CD4-positive, CD25-positive, alpha-beta regulatory T cell (primary cell): ENCODE data around the gene CHD2. TPM values are rescaled to one million over a fixed set of nuclear protein-coding genes. Genes with fewer than 3 reads are reported as not detected.
A peak's percentile ranks its signal among the peaks of the same experiment; 100 is the strongest.

ENCODE experiments used
- ATAC-seq, 2 donors: fragments of 150-1000 bp; cut with Tn5 transposase; one replicate each; pipeline ENCODE4 v1.10.0; 2021; ENCODE audit warnings: low read depth in 2 of 2, moderate number of reproducible peaks in 2 of 2, moderate library complexity in 1 of 2
- DNase-seq, 3 donors: peaks; one replicate each; pipeline versions ENCODE4 v3.0.0 to v3.0.0-alpha.2; 2012 to 2022; ENCODE audit warnings: mixed read lengths in 1 of 3
- H3K27ac ChIP-seq: one replicate; pipeline ENCODE4 v1.7.0; 2013; ENCODE audit warnings: mild to moderate bottlenecking, low read length; ENCODE audit not compliant: insufficient read depth, poor library complexity, severe bottlenecking
- H3K27me3 ChIP-seq: one replicate; pipeline ENCODE4 v1.7.0; 2013; ENCODE audit warnings: low read length; ENCODE audit not compliant: control insufficient read depth, insufficient read depth
- H3K36me3 ChIP-seq: one replicate; pipeline ENCODE4 v1.7.0; 2013; ENCODE audit warnings: mild to moderate bottlenecking, low read length, moderate library complexity; ENCODE audit not compliant: control insufficient read depth, insufficient read depth
- H3K4me1 ChIP-seq: 2 replicates; pipeline ENCODE4 v1.7.0; 2013; ENCODE audit warnings: mild to moderate bottlenecking, low read length; ENCODE audit not compliant: insufficient read depth, control insufficient read depth, poor library complexity, severe bottlenecking
- H3K4me3 ChIP-seq: one replicate; pipeline ENCODE4 v1.7.0; 2013; ENCODE audit warnings: low read depth, mild to moderate bottlenecking, low read length, moderate library complexity
- H3K9me3 ChIP-seq, 2 experiments: 1 replicate in 1 of 2; 2 replicates in 1 of 2; pipeline ENCODE4 v1.7.0; 2013; ENCODE audit warnings: low read length in 2 of 2, mild to moderate bottlenecking in 1 of 2, moderate library complexity in 1 of 2; ENCODE audit not compliant: control insufficient read depth in 2 of 2
- H3K27ac Mint-ChIP-seq, 3 donors: one replicate each; pipeline ENCODE4 v1.8.0; 2020 to 2022; ENCODE audit warnings: mild to moderate bottlenecking in 3 of 3, mixed read lengths in 3 of 3, moderate library complexity in 2 of 3
- H3K27me3 Mint-ChIP-seq: one replicate; pipeline ENCODE4 v1.8.0; 2022; ENCODE audit warnings: mild to moderate bottlenecking, mixed read lengths
- H3K36me3 Mint-ChIP-seq: one replicate; pipeline ENCODE4 v1.8.0; 2020; ENCODE audit warnings: mixed read lengths
- H3K4me1 Mint-ChIP-seq, 4 donors: one replicate each; pipeline ENCODE4 v1.8.0; 2020 to 2022; ENCODE audit warnings: mixed read lengths in 4 of 4, mild to moderate bottlenecking in 1 of 4
- H3K4me3 Mint-ChIP-seq, 4 donors: one replicate each; pipeline ENCODE4 v1.8.0; 2020 to 2022; ENCODE audit warnings: mild to moderate bottlenecking in 4 of 4, mixed read lengths in 4 of 4, moderate library complexity in 3 of 4
- H3K9me3 Mint-ChIP-seq, 7 donors: one replicate each; pipeline ENCODE4 v1.8.0; 2020 to 2022; ENCODE audit warnings: mixed read lengths in 7 of 7, mild to moderate bottlenecking in 3 of 7, moderate library complexity in 2 of 7
- polyA plus RNA-seq, 4 donors: library from polyadenylated mRNA; unstranded; fragments of 300-500 nt; fragmentation: Illumina TruSeq; gene quantifications; one replicate each; pipeline ENCODE4 v1.2.3, GENCODE V29; 2021
- total RNA-seq: library from RNA; stranded (reverse); gene quantifications from one replicate; pipeline ENCODE4 v1.2.3, GENCODE V29; 2022

Gene CHD2
- total and polyA plus RNA-seq, 5 donors from 2014 or later = 44.3 to 579 (median 49.5) TPM

- ATAC-seq (no peak), DNase-seq (no peak)
- Histone ChIP-seq H3K36me3 (no peaks in the 10 kb centered on the region), H3K27me3 (no peaks in the 10 kb centered on the region), H3K9me3 (no peaks in the 10 kb centered on the region), H3K4me3 (no peak overlapping the region), H3K4me1 (peaks cover 8% of the 10 kb centered on the region), H3K27ac (no peak overlapping the region)
- peak overlapping the region in 1 of 4 donors; percentile 24 for H3K4me3 Mint-ChIP-seq
- no peaks in the 10 kb centered on the region for H3K36me3 Mint-ChIP-seq
- H3K9me3 Mint-ChIP-seq = peaks cover 0 to 7% (median 0%) of the 10 kb centered on the region in 7 donors
- H3K27ac Mint-ChIP-seq = peak overlapping the region in 1 of 3 donors; percentile 0
- H3K4me1 Mint-ChIP-seq = peaks cover 0 to 10% (median 2%) of the 10 kb centered on the region in 4 donors
- H3K27me3 Mint-ChIP-seq = peaks cover 20% of the 10 kb centered on the region
These were observed 146.6 kb downstream of the CHD2 start for GRCh38 chr15:93046721-93047120.

GRCh38 chr15:93047621-93048425 lies 147.7 kb downstream of the CHD2 start:
- peak in 1 of 3 donors; percentile 35 for DNase-seq
- H3K4me1 ChIP-seq = peaks cover 8% of the 10 kb centered on the region
- H3K27ac ChIP-seq = no peak overlapping the region

GRCh38 chr15:93048426-93048721 lies 148.2 kb downstream of the CHD2 start:
- peaks cover 8% of the 10 kb centered on the region for H3K4me1 ChIP-seq
- H3K9me3 Mint-ChIP-seq = peaks cover 0 to 7% (median 0%) of the 10 kb centered on the region in 7 donors
- no peak overlapping the region for H3K27ac ChIP-seq
- H3K27me3 ChIP-seq = no peaks in the 10 kb centered on the region
- no peaks in the 10 kb centered on the region for H3K9me3 ChIP-seq
- H3K36me3 Mint-ChIP-seq = no peaks in the 10 kb centered on the region
- H3K4me1 Mint-ChIP-seq = peaks cover 0 to 13% (median 2%) of the 10 kb centered on the region in 4 donors
- DNase-seq (no peak), ATAC-seq (no peak)
- no peak overlapping the region for H3K4me3 Mint-ChIP-seq
- H3K27me3 Mint-ChIP-seq = peaks cover 21% of the 10 kb centered on the region
- H3K4me3 ChIP-seq = no peak overlapping the region
- no peaks in the 10 kb centered on the region for H3K36me3 ChIP-seq
- no peak overlapping the region for H3K27ac Mint-ChIP-seq

More at GRCh38 chr15:93047621-93048425, 147.7 kb downstream of the CHD2 start:
- Mint-ChIP-seq H3K9me3 (peaks cover 0 to 7% (median 0%) of the 10 kb centered on the region in 7 donors), H3K4me1 (peaks cover 0 to 13% (median 2%) of the 10 kb centered on the region in 4 donors), H3K36me3 (no peaks in the 10 kb centered on the region), H3K27ac (peak overlapping the region in 1 of 3 donors; percentile 42), H3K27me3 (peaks cover 20% of the 10 kb centered on the region), H3K4me3 (no peak overlapping the region)
- no peak overlapping the region for H3K4me3 ChIP-seq
- H3K36me3 ChIP-seq = no peaks in the 10 kb centered on the region
- peak; percentile 8 to 43 for ATAC-seq
- no peaks in the 10 kb centered on the region for H3K27me3 ChIP-seq
- H3K9me3 ChIP-seq = no peaks in the 10 kb centered on the region

DNA sequence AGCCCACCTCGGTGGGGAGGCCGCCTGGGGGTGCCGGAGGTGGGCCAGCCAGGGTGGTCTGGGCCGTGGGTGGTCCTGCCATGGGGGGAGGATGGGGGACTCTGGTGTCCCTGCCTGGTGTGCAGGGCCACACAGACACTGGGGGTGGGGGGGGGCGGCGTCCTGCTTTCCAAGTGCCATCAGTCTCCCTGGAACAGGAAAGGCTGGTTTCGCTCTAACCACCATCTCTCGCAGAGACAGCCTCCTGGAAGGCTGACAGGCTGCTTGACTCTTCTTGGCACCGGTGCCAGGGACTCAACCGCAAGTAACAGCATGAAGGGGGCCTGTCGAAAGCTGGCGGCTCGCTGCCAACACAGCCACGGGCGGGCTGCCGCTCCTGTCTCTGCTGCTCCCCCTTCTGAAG lies 148.6 kb downstream of the CHD2 start:
- H3K36me3 ChIP-seq = no peaks in the 10 kb centered on the region
- Mint-ChIP-seq H3K27me3 (peaks cover 24% of the 10 kb centered on the region), H3K36me3 (no peaks in the 10 kb centered on the region), H3K27ac (no peak overlapping the region), H3K4me3 (no peak overlapping the region), H3K9me3 (peaks cover 0 to 7% (median 0%) of the 10 kb centered on the region in 7 donors), H3K4me1 (peaks cover 0 to 13% (median 2%) of the 10 kb centered on the region in 4 donors)
- H3K9me3 ChIP-seq = no peaks in the 10 kb centered on the region
- ATAC-seq (no peak), DNase-seq (no peak)
- H3K4me3 ChIP-seq = no peak overlapping the region
- H3K27me3 ChIP-seq = no peaks in the 10 kb centered on the region
- peaks cover 8% of the 10 kb centered on the region for H3K4me1 ChIP-seq
- H3K27ac ChIP-seq = no peak overlapping the region

DNA sequence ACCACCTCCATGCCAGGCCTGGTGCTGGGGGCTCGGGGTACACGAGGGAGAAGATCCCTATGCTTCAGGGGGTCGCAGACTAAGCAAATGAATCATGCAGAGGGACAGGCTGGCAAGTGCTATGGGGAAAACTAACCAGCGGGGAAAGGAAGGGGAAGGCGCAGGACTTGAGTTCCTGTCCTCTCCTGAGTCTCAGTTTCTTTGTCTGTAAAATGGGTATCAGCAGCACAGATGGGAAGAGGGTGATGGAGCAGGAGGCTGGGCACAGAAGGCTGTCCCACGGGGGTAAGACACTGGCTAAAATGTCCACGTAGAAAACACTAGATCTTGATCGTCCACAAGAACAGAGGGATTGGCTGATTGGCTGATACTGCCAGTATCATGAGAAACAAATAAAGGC lies 149.1 kb downstream of the CHD2 start:
- no peak overlapping the region for H3K27ac ChIP-seq
- no peaks in the 10 kb centered on the region for H3K9me3 ChIP-seq
- Mint-ChIP-seq H3K27ac (no peak overlapping the region), H3K36me3 (no peaks in the 10 kb centered on the region), H3K4me3 (no peak overlapping the region), H3K4me1 (peaks cover 0 to 13% (median 2%) of the 10 kb centered on the region in 4 donors), H3K27me3 (peaks cover 24% of the 10 kb centered on the region), H3K9me3 (peaks cover 0 to 7% (median 0%) of the 10 kb centered on the region in 7 donors)
- H3K27me3 ChIP-seq = no peaks in the 10 kb centered on the region
- ATAC-seq (no peak), DNase-seq (no peak)
- H3K36me3 ChIP-seq = no peaks in the 10 kb centered on the region
- no peak overlapping the region for H3K4me3 ChIP-seq
- peaks cover 8% of the 10 kb centered on the region for H3K4me1 ChIP-seq

GRCh38 chr15:93049914-93050578 lies 149.9 kb downstream of the CHD2 start:
- H3K9me3 Mint-ChIP-seq = peaks cover 0 to 7% (median 0%) of the 10 kb centered on the region in 7 donors
- no peaks in the 10 kb centered on the region for H3K27me3 ChIP-seq
- no peak overlapping the region for H3K27ac ChIP-seq
- DNase-seq = no peak
- no peak overlapping the region for H3K4me3 Mint-ChIP-seq
- H3K27ac Mint-ChIP-seq = no peak overlapping the region
- peaks cover 0 to 13% (median 2%) of the 10 kb centered on the region in 4 donors for H3K4me1 Mint-ChIP-seq
- H3K4me1 ChIP-seq = peaks cover 8% of the 10 kb centered on the region
- H3K36me3 Mint-ChIP-seq = no peaks in the 10 kb centered on the region
- no peaks in the 10 kb centered on the region for H3K36me3 ChIP-seq
- H3K9me3 ChIP-seq = no peaks in the 10 kb centered on the region
- H3K4me3 ChIP-seq = no peak overlapping the region
- ATAC-seq = no peak
- H3K27me3 Mint-ChIP-seq = peaks cover 24% of the 10 kb centered on the region

- no peaks in the 10 kb centered on the region for H3K36me3 Mint-ChIP-seq
- ATAC-seq = no peak
- Histone ChIP-seq H3K4me1 (peaks cover 8% of the 10 kb centered on the region), H3K27me3 (no peaks in the 10 kb centered on the region), H3K9me3 (no peaks in the 10 kb centered on the region), H3K4me3 (no peak overlapping the region), H3K27ac (no peak overlapping the region), H3K36me3 (no peaks in the 10 kb centered on the region)
- no peak overlapping the region for H3K4me3 Mint-ChIP-seq
- H3K4me1 Mint-ChIP-seq = peaks cover 0 to 13% (median 2%) of the 10 kb centered on the region in 4 donors
- H3K27me3 Mint-ChIP-seq = peaks cover 24% of the 10 kb centered on the region
- no peak for DNase-seq
- peaks cover 0 to 7% (median 0%) of the 10 kb centered on the region in 7 donors for H3K9me3 Mint-ChIP-seq
- no peak overlapping the region for H3K27ac Mint-ChIP-seq
These were observed 150.5 kb downstream of the CHD2 start for GRCh38 chr15:93050648-93051047.
